GM18520 (cell line): ENCODE data around the gene LDAF1.
"Not testable (repeated sequence)": the region's sequence is repeated elsewhere in the genome, so short reads cannot be mapped to it uniquely, and the experiment has no call there.

Source experiments
- ATAC-seq: cut with Tn5 transposase; IDR thresholded peaks from one replicate; pipeline ENCODE4 v1.9.1; 2021; ENCODE audit not compliant: unreplicated experiment

Gene LDAF1

GRCh38 chr16:21194771-21195301 lies 36.4 kb downstream of the LDAF1 start:
- ATAC-seq, result no peak

GRCh38 chr16:21195330-21195729 lies 36.9 kb downstream of the LDAF1 start:
- not testable (repeated sequence) for ATAC-seq

GRCh38 chr16:21197112-21197511 lies 38.6 kb downstream of the LDAF1 start:
- no peak for ATAC-seq

- no peak for ATAC-seq
Measured at GRCh38 chr16:21197621-21198020, 39.1 kb downstream of the LDAF1 start.

GRCh38 chr16:21199607-21200218 lies 41.2 kb downstream of the LDAF1 start:
- no peak for ATAC-seq

GRCh38 chr16:21203155-21203797 lies 44.8 kb downstream of the LDAF1 start:
- no peak for ATAC-seq

GRCh38 chr16:21205303-21205702 lies 46.8 kb downstream of the LDAF1 start:
- ATAC-seq, result no peak

GRCh38 chr16:21206550-21206949 lies 48.1 kb downstream of the LDAF1 start:
- no peak for ATAC-seq

GRCh38 chr16:21208446-21209230 lies 50.2 kb downstream of the LDAF1 start:
- ATAC-seq, result no peak

GRCh38 chr16:21211486-21211885 lies 53.0 kb downstream of the LDAF1 start, which contains the start of gene ZP2:
TSS of gene ZP2 (minus strand) at chr16:21211574. CDS start at chr16:21211547, 27 bp downstream.
- no peak for ATAC-seq

GRCh38 chr16:21214086-21214485 lies 55.6 kb downstream of the LDAF1 start:
- ATAC-seq, result no peak

- no peak for ATAC-seq
Measured at GRCh38 chr16:21217121-21217520, 58.6 kb downstream of the LDAF1 start.

- no peak for ATAC-seq
Measured at GRCh38 chr16:21218153-21218552, 59.7 kb downstream of the LDAF1 start.

GRCh38 chr16:21219551-21219950 lies 61.1 kb downstream of the LDAF1 start:
- ATAC-seq, result no peak

GRCh38 chr16:21222495-21223337 lies 64.2 kb downstream of the LDAF1 start:
- no peak for ATAC-seq

GRCh38 chr16:21223787-21224186 lies 65.3 kb downstream of the LDAF1 start:
- no peak for ATAC-seq

GRCh38 chr16:21224800-21225199 lies 66.3 kb downstream of the LDAF1 start:
- ATAC-seq, result no peak

- ATAC-seq, result no peak
Measured at GRCh38 chr16:21226749-21227148, 68.3 kb downstream of the LDAF1 start.

GRCh38 chr16:21227866-21228265 lies 69.4 kb downstream of the LDAF1 start:
- ATAC-seq, result no peak

- ATAC-seq, result no peak
Measured at GRCh38 chr16:21228361-21228872, 69.9 kb downstream of the LDAF1 start.
